Astrocyte of the spinal cord (primary cell): ENCODE data around the gene ST6GALNAC3.

Experiments used
- DNase-seq: peaks from one replicate; pipeline ENCODE4 v3.0.0; 2011; ENCODE audit warnings: low read depth, low spot score
- H3K4me3 ChIP-seq: 2 replicates; pipeline ENCODE4 v1.5.1; 2011; ENCODE audit warnings: low read depth, mild to moderate bottlenecking, low read length, moderate library complexity
- CTCF ChIP-seq: IDR thresholded peaks from 2 replicates; pipeline ENCODE4 v1.5.1; 2012; ENCODE audit warnings: low read depth, mild to moderate bottlenecking, low read length, inconsistent platforms
- in situ Hi-C: cut with HindIII; loops from 2 replicates; pipeline ENCODE4 v1.10.0; 2017; ENCODE audit warnings: low sequenced_read_pairs

ST6GALNAC3 gene

GRCh38 chr1:76682138-76682537, 607.6 kb downstream of the ST6GALNAC3 start:
- H3K4me3 ChIP-seq = no peak overlapping the region
- in situ Hi-C loops = no loop called here
- no peak for DNase-seq
- TF ChIP-seq CTCF = no peak
